ENCODE data around the gene PCNX1.

- TF ChIP-seq POLR2A (IDR thresholded peaks at IDR 0.05; ENCODE audit: extremely low read depth, insufficient read length), result no peak
- TF ChIP-seq, protein P1, sequence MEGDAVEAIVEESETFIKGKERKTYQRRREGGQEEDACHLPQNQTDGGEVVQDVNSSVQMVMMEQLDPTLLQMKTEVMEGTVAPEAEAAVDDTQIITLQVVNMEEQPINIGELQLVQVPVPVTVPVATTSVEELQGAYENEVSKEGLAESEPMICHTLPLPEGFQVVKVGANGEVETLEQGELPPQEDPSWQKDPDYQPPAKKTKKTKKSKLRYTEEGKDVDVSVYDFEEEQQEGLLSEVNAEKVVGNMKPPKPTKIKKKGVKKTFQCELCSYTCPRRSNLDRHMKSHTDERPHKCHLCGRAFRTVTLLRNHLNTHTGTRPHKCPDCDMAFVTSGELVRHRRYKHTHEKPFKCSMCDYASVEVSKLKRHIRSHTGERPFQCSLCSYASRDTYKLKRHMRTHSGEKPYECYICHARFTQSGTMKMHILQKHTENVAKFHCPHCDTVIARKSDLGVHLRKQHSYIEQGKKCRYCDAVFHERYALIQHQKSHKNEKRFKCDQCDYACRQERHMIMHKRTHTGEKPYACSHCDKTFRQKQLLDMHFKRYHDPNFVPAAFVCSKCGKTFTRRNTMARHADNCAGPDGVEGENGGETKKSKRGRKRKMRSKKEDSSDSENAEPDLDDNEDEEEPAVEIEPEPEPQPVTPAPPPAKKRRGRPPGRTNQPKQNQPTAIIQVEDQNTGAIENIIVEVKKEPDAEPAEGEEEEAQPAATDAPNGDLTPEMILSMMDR (IDR thresholded peaks at IDR 0.05; ENCODE audit: low read depth, low read length), result no peak
Measured at GRCh38 chr14:71105177-71105576, 197.9 kb downstream of the PCNX1 start.
